K562 (cell line): Measurements from ENCODE around the gene BNC2. TPM values are rescaled to one million over a fixed set of nuclear protein-coding genes. Genes with fewer than 3 reads are reported as not detected.

ENCODE experiments used
- ATAC-seq: fragments of 200-7000 bp; cut with Tn5 transposase; 3 replicates; pipeline ENCODE4 v1.9.1; 2020; ENCODE audit warnings: moderate library complexity
- BruUV-seq: library from RNA; stranded (reverse); fragments of 400-500 nt; replicated peaks from 2 replicates; lab custom pipeline; 2021; lab: Mats Ljungman, UMichigan
- CTCF ChIA-PET: fragments of 300-600 bp; formaldehyde crosslinking; extraction: SDS; loops from one replicate; lab custom pipeline; 2021; ENCODE audit warnings: low intra/inter-chr PET ratio; lab: Yijun Ruan, JAX
- POLR2A ChIA-PET: fragments of 300-600, 350-650 bp; sonication (Branson Sonifier 250); formaldehyde crosslinking; extraction: SDS; loops from one replicate; lab custom pipeline; 2021; ENCODE audit warnings: antibody characterized with exemption, inconsistent platforms; lab: Yijun Ruan, JAX
- DNase-seq, 4 experiments: peaks; one replicate each; pipeline versions ENCODE4 v3.0.0 to v3.0.0-alpha.2; 2011 to 2018; ENCODE audit warnings: low spot score in 3 of 4, mixed read lengths in 3 of 4; ENCODE audit errors: extremely low read depth in 1 of 4
- FAIRE-seq: peaks from 2 replicates; lab custom pipeline; 2011; peaks lifted over from hg19 to GRCh38; lab: Jason Lieb, UNC
- H2AFZ ChIP-seq: 2 replicates; pipeline ENCODE4 v1.6.0; 2011; ENCODE audit warnings: low read depth, low read length, control low read depth, inconsistent platforms
- H3K27ac ChIP-seq: fragments of 200-600 bp; 3 replicates; pipeline ENCODE4 v1.8.0; 2011; ENCODE audit warnings: low read depth, mild to moderate bottlenecking, control low read depth, inconsistent platforms, low read length, moderate library complexity, mixed read lengths; ENCODE audit errors: extremely low read depth
- H3K27me3 ChIP-seq, 2 experiments: fragments of 300-600 bp in 1 of 2; 2 replicates in 1 of 2; 3 replicates in 1 of 2; pipeline versions ENCODE4 v1.6.0 to v1.8.0; 2011; ENCODE audit warnings: inconsistent platforms in 2 of 2, low read length in 2 of 2, mild to moderate bottlenecking in 1 of 2, mixed read lengths in 1 of 2, moderate library complexity in 1 of 2; ENCODE audit not compliant: control insufficient read depth in 2 of 2, insufficient read depth in 2 of 2
- H3K36me3 ChIP-seq: fragments of 300-600 bp; 3 replicates; pipeline ENCODE4 v1.8.0; 2011; ENCODE audit warnings: mild to moderate bottlenecking, low read length, inconsistent platforms; ENCODE audit not compliant: control insufficient read depth, insufficient read depth
- H3K4me1 ChIP-seq, 2 experiments: fragments of 200-600 bp in 1 of 2; replicated peaks in 1 of 2; 2 replicates in 1 of 2; 3 replicates in 1 of 2; pipeline versions ENCODE4 v1.5.1 to v1.8.0; 2011; ENCODE audit warnings: inconsistent platforms in 2 of 2, low read length in 2 of 2, mild to moderate bottlenecking in 1 of 2, mixed read lengths in 1 of 2, moderate library complexity in 1 of 2; ENCODE audit not compliant: control insufficient read depth in 2 of 2, insufficient read depth in 2 of 2
- H3K4me2 ChIP-seq: 2 replicates; pipeline ENCODE4 v1.6.1; 2011; ENCODE audit warnings: low read length, control low read depth, inconsistent platforms, mixed read lengths; ENCODE audit not compliant: insufficient read depth
- H3K4me3 ChIP-seq: fragments of 200-600 bp; sonication (generic), shearing (Covaris generic); 2 replicates; pipeline ENCODE4 v1.5.1; 2016; ENCODE audit warnings: control low read depth, inconsistent platforms
- H3K79me2 ChIP-seq: fragments of 200-600 bp; 3 replicates; pipeline ENCODE4 v1.8.0; 2011; ENCODE audit warnings: low read length, inconsistent platforms; ENCODE audit not compliant: control insufficient read depth, insufficient read depth
- H3K9ac ChIP-seq, 2 experiments: 2 replicates each; pipeline versions ENCODE4 v1.6.0 to v1.6.1; 2011; ENCODE audit warnings: low read depth in 2 of 2, low read length in 2 of 2, control low read depth in 1 of 2, inconsistent platforms in 1 of 2, mild to moderate bottlenecking in 1 of 2, mixed read lengths in 1 of 2; ENCODE audit not compliant: insufficient read depth in 1 of 2
- H3K9me1 ChIP-seq: one replicate; pipeline ENCODE4 v1.6.0; 2011; ENCODE audit warnings: inconsistent platforms, mild to moderate bottlenecking, low read length, moderate library complexity; ENCODE audit not compliant: control insufficient read depth, insufficient read depth
- H3K9me3 ChIP-seq: replicated peaks from 2 replicates; pipeline ENCODE4 v1.5.1; 2011; ENCODE audit warnings: low read depth, low read length, inconsistent platforms; ENCODE audit not compliant: control insufficient read depth, insufficient read depth
- H4K20me1 ChIP-seq: replicated peaks from 2 replicates; pipeline ENCODE4 v1.6.1; 2011; ENCODE audit warnings: low read length, inconsistent platforms, mixed read lengths; ENCODE audit not compliant: control insufficient read depth, insufficient read depth
- CBX8 ChIP-seq: fragments of 200-600 bp; sonication (generic); IDR thresholded peaks from 2 replicates; pipeline ENCODE4 v1.6.1; 2012; ENCODE audit warnings: borderline replicate concordance, mixed run types, low read depth, mild to moderate bottlenecking, moderate library complexity, mixed read lengths, low read length, control low read depth, inconsistent platforms; ENCODE audit not compliant: poor library complexity, severe bottlenecking; ENCODE audit errors: extremely low read depth
- CEBPB ChIP-seq: fragments of 450-650 bp; IDR thresholded peaks from 2 replicates; pipeline ENCODE4 v1.6.1; 2016; ENCODE audit warnings: missing genetic modification characterization, missing compliant biosample characterization
- DIDO1 ChIP-seq: fragments of 450-650 bp; IDR thresholded peaks from 2 replicates; pipeline ENCODE4 v1.6.1; 2016; ENCODE audit warnings: low read depth, missing biosample characterization, missing genetic modification characterization
- HDAC2 ChIP-seq: fragments of 450-650 bp; IDR thresholded peaks from 2 replicates; pipeline ENCODE4 v1.6.1; 2016; ENCODE audit warnings: mild to moderate bottlenecking
- NR1H2 ChIP-seq: sonication (generic); formaldehyde crosslinking; IDR thresholded peaks from 2 replicates; pipeline ENCODE4 v1.4.0; 2020; ENCODE audit warnings: mild to moderate bottlenecking, missing genetic modification reagents
- PHF21A ChIP-seq: fragments of 450-650 bp; IDR thresholded peaks from 2 replicates; pipeline ENCODE4 v1.6.1; 2017; ENCODE audit warnings: low read depth, borderline replicate concordance
- PHF8 ChIP-seq: fragments of 200-600 bp; sonication (generic); IDR thresholded peaks from 2 replicates; pipeline ENCODE4 v1.6.1; 2012; ENCODE audit warnings: mixed run types, mild to moderate bottlenecking, inconsistent platforms, low read length, moderate library complexity, borderline replicate concordance
- RAD51 ChIP-seq: fragments of 450-650 bp; IDR thresholded peaks from 2 replicates; pipeline ENCODE4 v1.7.1; 2016; ENCODE audit warnings: low read depth, mild to moderate bottlenecking, borderline replicate concordance
- RBM34 ChIP-seq: fragments of 200-400 bp; formaldehyde crosslinking; IDR thresholded peaks from 2 replicates; pipeline ENCODE4 v1.6.1; 2018; ENCODE audit warnings: low read length, borderline replicate concordance; ENCODE audit not compliant: insufficient read depth
- RNF2 ChIP-seq: sonication (generic); IDR thresholded peaks from 2 replicates; pipeline ENCODE4 v1.6.1; 2016
- SIRT6 ChIP-seq: IDR thresholded peaks from one replicate; pipeline ENCODE4 v1.6.1; 2012; ENCODE audit warnings: low read depth, mild to moderate bottlenecking, control low read depth, inconsistent platforms, low read length, moderate library complexity
- YBX1 ChIP-seq: fragments of 450-650 bp; IDR thresholded peaks from 2 replicates; pipeline ENCODE4 v1.7.1; 2016; ENCODE audit warnings: mild to moderate bottlenecking
- YY1 ChIP-seq, 3 experiments: IDR thresholded peaks; 2 replicates each; pipeline ENCODE4 v1.6.1; 2011; ENCODE audit warnings: low read length in 2 of 3, mild to moderate bottlenecking in 2 of 3, moderate library complexity in 2 of 3, borderline replicate concordance in 1 of 3, control low read depth in 1 of 3, low read depth in 1 of 3; ENCODE audit not compliant: insufficient read depth in 3 of 3, insufficient replicate concordance in 2 of 3, control insufficient read depth in 1 of 3, insufficient read length in 1 of 3; ENCODE audit errors: extremely low read depth in 1 of 3
- ZNF316 ChIP-seq: fragments of 450-650 bp; IDR thresholded peaks from 2 replicates; pipeline ENCODE4 v1.6.1; 2016
- ZNF41 ChIP-seq: fragments of 250-450 bp; sonication (Bioruptor Pico); conservative IDR thresholded peaks from 2 replicates; pipeline ENCODE4 v1.4.0; 2020; ENCODE audit warnings: mild to moderate bottlenecking
- WGBS: fragments of 100-300 bp; shearing (Covaris generic); methylation state at CpG from one replicate; pipeline ENCODE4 v1.1.6; 2016; ENCODE audit warnings: low coverage, mixed read lengths; ENCODE audit not compliant: insufficient coverage; ENCODE audit errors: missing lambda C conversion rate; 5-methylcytosine and 5-hydroxymethylcytosine counted together
- in situ Hi-C: fragments of 300-500 bp; cut with MboI; formaldehyde crosslinking; loops from 4 replicates; pipeline ENCODE4 v1.15.0; 2018; ENCODE audit warnings: inconsistent platforms, mixed read lengths
- intact Hi-C: fragments of 100-400 bp; cut with micrococcal nuclease; formaldehyde crosslinking; loops from 2 replicates; pipeline ENCODE4 v1.14.2; 2022
- polyA plus RNA-seq, 8 experiments: library from polyadenylated mRNA; depleted of rRNA in 4 of 8; stranded (reverse) in 5 of 8; unstranded in 3 of 8; fragments of >200 nt; fragmentation: Nextera tagmentation in 2 of 8; fragmentation: Illumina TruSeq in 1 of 8; extraction: Ambion mirVana in 2 of 8; extraction: Trizol in 1 of 8; gene quantifications; 2 replicates each; pipeline versions ENCODE4 v1.2.1 to v1.2.3, GENCODE V29; 2011 to 2014; ENCODE audit warnings: inconsistent platforms in 1 of 8, missing spikeins in 1 of 8
- total RNA-seq, 7 experiments: library from RNA; depleted of rRNA in 6 of 7; stranded (reverse); fragments of >200 nt in 6 of 7; fragmentation: Illumina TruSeq in 2 of 7; extraction: Trizol in 2 of 7; gene quantifications; 2 replicates each; pipeline versions ENCODE4 v1.2.1 to v1.2.3, GENCODE V29; 2011 to 2021; ENCODE audit warnings: low replicate concordance in 1 of 7
- TF ChIP-seq, protein P1 (sequence below): fragments of 450-650 bp; formaldehyde crosslinking; IDR thresholded peaks from 2 replicates; pipeline ENCODE4 v1.4.0; 2022; ENCODE audit warnings: missing genetic modification characterization

The BNC2 gene
- total and polyA plus RNA-seq, 9 of the 15 experiments (the other 6 are each of a cell fraction or from before 2014, with no cell fraction given): not detected

DNA sequence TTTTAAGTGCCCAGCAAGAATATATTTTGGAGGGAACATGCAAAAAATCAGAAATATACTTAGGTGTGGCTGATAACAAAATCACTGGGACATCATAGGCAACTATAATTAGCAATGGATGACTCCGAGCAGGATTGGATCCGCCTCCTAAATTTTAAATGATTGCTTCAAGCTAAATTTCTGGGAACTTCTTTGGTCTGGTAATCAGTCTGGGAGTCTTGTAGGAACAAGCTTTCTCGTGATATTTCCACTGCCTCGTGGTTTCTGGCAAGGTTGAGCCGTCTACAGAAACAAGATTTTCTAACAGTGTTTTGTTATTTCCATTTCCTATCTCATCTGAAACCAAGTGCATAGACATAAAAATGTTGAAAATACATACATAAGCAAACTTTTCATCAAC lies 232.6 kb downstream of the BNC2 start:
- no peak overlapping the region for H3K4me2 ChIP-seq
- H3K4me1 ChIP-seq: no peaks in the 10 kb centered on the region
- H2AFZ ChIP-seq: no peak overlapping the region
- CTCF ChIA-PET: no interaction called here
- no peaks in the 10 kb centered on the region for H3K79me2 ChIP-seq
- 2% methylated on average over 5 of the region's 5 CpGs for WGBS
- POLR2A ChIA-PET: no interaction called here
- ATAC-seq (no peak), DNase-seq (no peak), FAIRE-seq (no peak)
- no peak overlapping the region for H3K27ac ChIP-seq
- H3K9me3 ChIP-seq: no peaks in the 10 kb centered on the region
- no peak overlapping the region for H3K9ac ChIP-seq
- no peaks in the 10 kb centered on the region for H3K36me3 ChIP-seq
- no peaks in the 10 kb centered on the region for H3K27me3 ChIP-seq
- H3K4me3 ChIP-seq: no peak overlapping the region
- no peaks in the 10 kb centered on the region for H3K9me1 ChIP-seq
- TF ChIP-seq SIRT6 (no peak), ZNF41 (CRISPR knock-in tag) (no peak), NR1H2 (CRISPR knock-in tag) (no peak), RNF2 (no peak)
- TF ChIP-seq, protein P1, sequence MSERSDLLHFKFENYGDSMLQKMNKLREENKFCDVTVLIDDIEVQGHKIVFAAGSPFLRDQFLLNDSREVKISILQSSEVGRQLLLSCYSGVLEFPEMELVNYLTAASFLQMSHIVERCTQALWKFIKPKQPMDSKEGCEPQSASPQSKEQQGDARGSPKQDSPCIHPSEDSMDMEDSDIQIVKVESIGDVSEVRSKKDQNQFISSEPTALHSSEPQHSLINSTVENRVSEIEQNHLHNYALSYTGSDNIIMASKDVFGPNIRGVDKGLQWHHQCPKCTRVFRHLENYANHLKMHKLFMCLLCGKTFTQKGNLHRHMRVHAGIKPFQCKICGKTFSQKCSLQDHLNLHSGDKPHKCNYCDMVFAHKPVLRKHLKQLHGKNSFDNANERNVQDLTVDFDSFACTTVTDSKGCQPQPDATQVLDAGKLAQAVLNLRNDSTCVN: no peak
- no peaks in the 10 kb centered on the region for H4K20me1 ChIP-seq
- intact Hi-C loops: no loop called here
- BruUV-seq: no TSS peak
- in situ Hi-C loops: no loop called here

GRCh38 chr9:16637218-16637617 lies 233.3 kb downstream of the BNC2 start:
- intact Hi-C loops: no loop called here
- Histone ChIP-seq H2AFZ (no peak overlapping the region), H3K9me3 (no peaks in the 10 kb centered on the region), H3K36me3 (no peaks in the 10 kb centered on the region), H3K4me3 (no peak overlapping the region), H3K9ac (no peak overlapping the region), H3K9me1 (no peaks in the 10 kb centered on the region), H3K79me2 (no peaks in the 10 kb centered on the region), H4K20me1 (no peaks in the 10 kb centered on the region), H3K4me2 (no peak overlapping the region), H3K4me1 (no peaks in the 10 kb centered on the region), H3K27ac (no peak overlapping the region), H3K27me3 (no peaks in the 10 kb centered on the region)
- ChIA-PET CTCF (no interaction called here), POLR2A (no interaction called here)
- BruUV-seq: no TSS peak
- DNase-seq (no peak), ATAC-seq (no peak), FAIRE-seq (no peak)
- no peak for TF ChIP-seq CBX8
- TF ChIP-seq PHF8: no peak
- no peak for TF ChIP-seq PHF21A
- TF ChIP-seq HDAC2: no peak
- TF ChIP-seq DIDO1 (tag): no peak
- no peak for TF ChIP-seq ZNF316
- TF ChIP-seq YBX1: no peak
- TF ChIP-seq CEBPB: no peak
- TF ChIP-seq RBM34: no peak
- TF ChIP-seq YY1 (IDR thresholded peaks at IDR 0.05; ENCODE audit: borderline replicate concordance in 1 of 3, control insufficient read depth in 1 of 3, extremely low read depth in 1 of 3, insufficient read depth in 3 of 3, insufficient read length in 1 of 3, insufficient replicate concordance in 2 of 3, low read depth in 1 of 3, low read length in 2 of 3): no peak
- no peak for TF ChIP-seq RAD51
- 7% methylated on average over 1 of the region's 1 CpG for WGBS
- in situ Hi-C loops: no loop called here
